Measurements from ENCODE around the gene SPDYA. TPM values are rescaled to one million over a fixed set of nuclear protein-coding genes. Genes with fewer than 3 reads are reported as not detected.

Gene SPDYA
- total and polyA plus RNA-seq, 2 of the 13 experiments (the other 11 are each of a cell fraction or from before 2014, with no cell fraction given) = 0.32 to 0.75 TPM

- TF ChIP-seq MAX (IDR thresholded peaks at IDR 0.05) = no peak
- TF ChIP-seq MTERF4 (CRISPR knock-in tag; IDR thresholded peaks at IDR 0.05) = no peak
- TF ChIP-seq XBP1 (CRISPR knock-in tag; IDR thresholded peaks at IDR 0.05) = no peak
- no peak for TF ChIP-seq ZNF446 (CRISPR knock-in tag; IDR thresholded peaks at IDR 0.05)
- peak; percentile 20; the same call in 1 of the 2 replicates for TF ChIP-seq GATAD2A (CRISPR knock-in tag; IDR thresholded peaks at IDR 0.05)
- TF ChIP-seq ZBTB46 (CRISPR knock-in tag; IDR thresholded peaks at IDR 0.05; ENCODE audit: borderline replicate concordance) = no peak
- no peak for TF ChIP-seq ZNF550 (CRISPR knock-in tag; IDR thresholded peaks at IDR 0.05; ENCODE audit: borderline replicate concordance)
- no peak for TF ChIP-seq ZFP90 (CRISPR knock-in tag; IDR thresholded peaks at IDR 0.05; ENCODE audit: borderline replicate concordance)
- no peak for TF ChIP-seq RFXANK (CRISPR knock-in tag; IDR thresholded peaks at IDR 0.05)
- no peak for TF ChIP-seq ZSCAN29 (CRISPR knock-in tag; conservative IDR thresholded peaks at IDR 0.05)
- TF ChIP-seq MTF1 (CRISPR knock-in tag; IDR thresholded peaks at IDR 0.05) = no peak
- no peak for TF ChIP-seq GZF1 (CRISPR knock-in tag; IDR thresholded peaks at IDR 0.05)
- TF ChIP-seq SMC3 (IDR thresholded peaks at IDR 0.05; ENCODE audit: low read length) = peak; percentile 67; the same call in 1 of the 2 replicates
- TF ChIP-seq HMG20A (CRISPR knock-in tag; IDR thresholded peaks at IDR 0.05; ENCODE audit: borderline replicate concordance) = no peak
- TF ChIP-seq TRIM24 (CRISPR knock-in tag; IDR thresholded peaks at IDR 0.05) = no peak
- TF ChIP-seq ZNF432 (CRISPR knock-in tag; IDR thresholded peaks at IDR 0.05; ENCODE audit: borderline replicate concordance) = no peak
- no peak for TF ChIP-seq NFIB (CRISPR knock-in tag; IDR thresholded peaks at IDR 0.05; ENCODE audit: borderline replicate concordance)
- no peak for TF ChIP-seq POGK (CRISPR knock-in tag; conservative IDR thresholded peaks at IDR 0.05)
- no peak for TF ChIP-seq ZSCAN9 (CRISPR knock-in tag; IDR thresholded peaks at IDR 0.05; ENCODE audit: borderline replicate concordance)
- TF ChIP-seq SP2 (CRISPR knock-in tag; IDR thresholded peaks at IDR 0.05) = no peak
- TF ChIP-seq ZKSCAN5 (CRISPR knock-in tag; IDR thresholded peaks at IDR 0.05) = no peak
- TF ChIP-seq ZFAT (CRISPR knock-in tag; conservative IDR thresholded peaks at IDR 0.05) = no peak
- TF ChIP-seq ZNF441 (CRISPR knock-in tag; IDR thresholded peaks at IDR 0.05; ENCODE audit: borderline replicate concordance) = no peak
- no peak for TF ChIP-seq ZNF343 (CRISPR knock-in tag; IDR thresholded peaks at IDR 0.05)
- TF ChIP-seq ZGPAT (CRISPR knock-in tag; IDR thresholded peaks at IDR 0.05) = 0 out of 2 replicates have a peak, but pooled peaks have one; percentile 14
Measured at GRCh38 chr2:28821295-28821958, 10.8 kb downstream of the SPDYA start (continued).

Data from HepG2 (cell line).